K562 (cell line): Measurements from ENCODE around the gene IL1RL1. TPM values are rescaled to one million over a fixed set of nuclear protein-coding genes. Genes with fewer than 3 reads are reported as not detected.

Experiments used
- CEBPB ChIP-seq: fragments of 450-650 bp; IDR thresholded peaks from 2 replicates; pipeline ENCODE4 v1.6.1; 2016; ENCODE audit warnings: missing genetic modification characterization, missing compliant biosample characterization
- CHD4 ChIP-seq: fragments of 200-600 bp; sonication (generic); IDR thresholded peaks from 3 replicates; pipeline ENCODE4 v1.6.1; 2012; ENCODE audit warnings: low read depth, mild to moderate bottlenecking, mixed read lengths, low read length, inconsistent platforms; ENCODE audit not compliant: insufficient read depth, insufficient replicate concordance, poor library complexity, severe bottlenecking
- GATAD2A ChIP-seq: fragments of 450-650 bp; IDR thresholded peaks from 2 replicates; pipeline ENCODE4 v1.6.1; 2017
- NFE2L1 ChIP-seq: fragments of 450-650 bp; IDR thresholded peaks from 2 replicates; pipeline ENCODE4 v1.6.1; 2016; ENCODE audit warnings: missing genetic modification characterization, low read depth, mild to moderate bottlenecking, missing compliant biosample characterization, moderate library complexity, borderline replicate concordance
- SIN3A ChIP-seq, 2 experiments: fragments of 150-350 bp in 1 of 2; IDR thresholded peaks; 2 replicates each; pipeline ENCODE4 v1.6.1; 2011 to 2016; ENCODE audit warnings: borderline replicate concordance in 2 of 2, low read depth in 2 of 2, low read length in 2 of 2, mild to moderate bottlenecking in 2 of 2, moderate library complexity in 2 of 2; ENCODE audit not compliant: control insufficient read depth in 1 of 2
- SRF ChIP-seq, 2 experiments: fragments of 250-450, 450-650 bp in 1 of 2; sonication (Bioruptor Pico) in 1 of 2; sonication (generic) in 1 of 2; formaldehyde crosslinking; IDR thresholded peaks; 2 replicates each; pipeline versions ENCODE4 v1.5.0 to v1.5.1; 2020 to 2022; ENCODE audit warnings: mild to moderate bottlenecking in 1 of 2, missing genetic modification reagents in 1 of 2
- TBP ChIP-seq: optimal IDR thresholded peaks from 2 replicates; pipeline ENCODE3; 2011; ENCODE audit warnings: low read depth, low read length, improper control_type of control experiment
- U2AF2 ChIP-seq: fragments of 200-400 bp; formaldehyde crosslinking; optimal IDR thresholded peaks from 2 replicates; pipeline ENCODE3; 2017; ENCODE audit warnings: low read depth, mild to moderate bottlenecking, low read length
- ZNF263 ChIP-seq: sonication (generic); formaldehyde crosslinking; IDR thresholded peaks from 2 replicates; pipeline ENCODE4 v1.8.0; 2022; ENCODE audit warnings: mild to moderate bottlenecking, missing genetic modification reagents, borderline replicate concordance
- ZNF41 ChIP-seq: fragments of 250-450 bp; sonication (Bioruptor Pico); conservative IDR thresholded peaks from 2 replicates; pipeline ENCODE4 v1.4.0; 2020; ENCODE audit warnings: mild to moderate bottlenecking
- polyA plus RNA-seq, 8 experiments: library from polyadenylated mRNA; depleted of rRNA in 4 of 8; stranded (reverse) in 5 of 8; unstranded in 3 of 8; fragments of >200 nt; fragmentation: Nextera tagmentation in 2 of 8; fragmentation: Illumina TruSeq in 1 of 8; extraction: Ambion mirVana in 2 of 8; extraction: Trizol in 1 of 8; gene quantifications; 2 replicates each; pipeline versions ENCODE4 v1.2.1 to v1.2.3, GENCODE V29; 2011 to 2014; ENCODE audit warnings: inconsistent platforms in 1 of 8, missing spikeins in 1 of 8
- total RNA-seq, 7 experiments: library from RNA; depleted of rRNA in 6 of 7; stranded (reverse); fragments of >200 nt in 6 of 7; fragmentation: Illumina TruSeq in 2 of 7; extraction: Trizol in 2 of 7; gene quantifications; 2 replicates each; pipeline versions ENCODE4 v1.2.1 to v1.2.3, GENCODE V29; 2011 to 2021; ENCODE audit warnings: low replicate concordance in 1 of 7
- TF ChIP-seq, protein P1 (sequence below): fragments of 250-450 bp; sonication (Bioruptor Pico); IDR thresholded peaks from 2 replicates; pipeline ENCODE4 v1.8.0; 2021; ENCODE audit warnings: moderate library complexity, mild to moderate bottlenecking, inconsistent platforms
- TF ChIP-seq, protein P2 (sequence below): fragments of 450-650 bp; IDR thresholded peaks from 2 replicates; pipeline ENCODE4 v1.6.1; 2016
- TF ChIP-seq, protein P3 (sequence below): fragments of 450-650 bp; IDR thresholded peaks from 2 replicates; pipeline ENCODE4 v1.6.1; 2016; ENCODE audit warnings: mild to moderate bottlenecking
- TF ChIP-seq, protein P4 (sequence below): fragments of 450-650 bp; IDR thresholded peaks from 2 replicates; pipeline ENCODE4 v1.6.1; 2016; ENCODE audit warnings: low read depth

The IL1RL1 gene
- total and polyA plus RNA-seq, 9 of the 15 experiments (the other 6 are each of a cell fraction or from before 2014, with no cell fraction given) = 0.06 to 3.3 (median 0.59) TPM

DNA sequence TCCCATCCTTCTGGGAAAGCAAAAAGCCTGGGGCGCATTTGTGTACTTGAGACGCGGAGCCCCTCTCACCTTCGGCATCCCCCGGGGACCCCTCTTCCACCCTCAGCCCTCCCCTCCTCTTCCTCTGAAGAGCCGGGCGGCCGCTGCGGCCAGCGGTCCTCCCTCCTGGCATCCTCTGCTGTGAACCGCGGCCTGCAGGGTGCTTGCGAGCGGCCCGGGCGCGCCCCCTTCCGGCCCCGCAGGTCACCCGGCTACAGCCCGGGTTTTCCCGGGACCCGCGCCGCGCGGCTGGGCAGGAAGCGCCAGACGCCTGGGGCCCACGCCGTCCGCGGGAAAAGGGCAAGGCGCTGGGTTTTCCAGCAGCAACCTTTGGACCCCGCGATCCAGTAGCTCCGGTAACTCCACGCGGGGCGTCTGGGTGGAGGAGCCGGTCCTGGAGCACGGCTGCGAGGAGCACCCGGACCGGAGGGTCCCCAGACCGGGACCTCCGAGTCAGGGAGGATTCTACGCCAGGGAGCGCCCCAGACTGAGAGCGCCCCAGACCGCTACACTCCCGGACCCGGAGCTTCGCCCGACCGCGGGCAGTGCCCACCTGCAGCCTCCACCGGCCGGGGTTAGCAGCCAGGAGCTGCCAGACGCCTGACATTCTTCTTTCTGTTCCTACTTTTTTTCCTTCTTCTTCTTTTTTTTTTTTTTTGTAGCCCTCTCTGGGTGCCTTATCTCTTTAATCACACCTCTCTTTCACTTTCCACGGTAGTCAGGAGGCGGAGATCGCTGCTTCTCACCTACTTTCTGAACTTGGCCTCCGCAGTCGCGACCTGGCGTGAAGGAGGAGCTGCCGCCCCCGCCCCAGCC lies 44.4 kb downstream of the IL1RL1 start, which contains the start of gene IL18R1 (continued):
- TF ChIP-seq, protein P1, sequence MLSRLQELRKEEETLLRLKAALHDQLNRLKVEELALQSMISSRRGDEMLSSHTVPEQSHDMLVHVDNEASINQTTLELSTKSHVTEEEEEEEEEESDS (CRISPR knock-in tag) = no peak
- no peak for TF ChIP-seq ZNF41 (CRISPR knock-in tag)
- TF ChIP-seq GATAD2A = no peak
- TF ChIP-seq, protein P2, sequence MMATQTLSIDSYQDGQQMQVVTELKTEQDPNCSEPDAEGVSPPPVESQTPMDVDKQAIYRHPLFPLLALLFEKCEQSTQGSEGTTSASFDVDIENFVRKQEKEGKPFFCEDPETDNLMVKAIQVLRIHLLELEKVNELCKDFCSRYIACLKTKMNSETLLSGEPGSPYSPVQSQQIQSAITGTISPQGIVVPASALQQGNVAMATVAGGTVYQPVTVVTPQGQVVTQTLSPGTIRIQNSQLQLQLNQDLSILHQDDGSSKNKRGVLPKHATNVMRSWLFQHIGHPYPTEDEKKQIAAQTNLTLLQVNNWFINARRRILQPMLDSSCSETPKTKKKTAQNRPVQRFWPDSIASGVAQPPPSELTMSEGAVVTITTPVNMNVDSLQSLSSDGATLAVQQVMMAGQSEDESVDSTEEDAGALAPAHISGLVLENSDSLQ = no peak
- no peak for TF ChIP-seq NFE2L1 (tag)
- no peak for TF ChIP-seq CEBPB (tag)
- TF ChIP-seq CHD4 = no peak
- TF ChIP-seq, protein P3, sequence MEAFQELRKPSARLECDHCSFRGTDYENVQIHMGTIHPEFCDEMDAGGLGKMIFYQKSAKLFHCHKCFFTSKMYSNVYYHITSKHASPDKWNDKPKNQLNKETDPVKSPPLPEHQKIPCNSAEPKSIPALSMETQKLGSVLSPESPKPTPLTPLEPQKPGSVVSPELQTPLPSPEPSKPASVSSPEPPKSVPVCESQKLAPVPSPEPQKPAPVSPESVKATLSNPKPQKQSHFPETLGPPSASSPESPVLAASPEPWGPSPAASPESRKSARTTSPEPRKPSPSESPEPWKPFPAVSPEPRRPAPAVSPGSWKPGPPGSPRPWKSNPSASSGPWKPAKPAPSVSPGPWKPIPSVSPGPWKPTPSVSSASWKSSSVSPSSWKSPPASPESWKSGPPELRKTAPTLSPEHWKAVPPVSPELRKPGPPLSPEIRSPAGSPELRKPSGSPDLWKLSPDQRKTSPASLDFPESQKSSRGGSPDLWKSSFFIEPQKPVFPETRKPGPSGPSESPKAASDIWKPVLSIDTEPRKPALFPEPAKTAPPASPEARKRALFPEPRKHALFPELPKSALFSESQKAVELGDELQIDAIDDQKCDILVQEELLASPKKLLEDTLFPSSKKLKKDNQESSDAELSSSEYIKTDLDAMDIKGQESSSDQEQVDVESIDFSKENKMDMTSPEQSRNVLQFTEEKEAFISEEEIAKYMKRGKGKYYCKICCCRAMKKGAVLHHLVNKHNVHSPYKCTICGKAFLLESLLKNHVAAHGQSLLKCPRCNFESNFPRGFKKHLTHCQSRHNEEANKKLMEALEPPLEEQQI = no peak
- no peak for TF ChIP-seq SRF (CRISPR knock-in tag; IDR thresholded peaks at IDR 0.05)
- TF ChIP-seq, protein P4, sequence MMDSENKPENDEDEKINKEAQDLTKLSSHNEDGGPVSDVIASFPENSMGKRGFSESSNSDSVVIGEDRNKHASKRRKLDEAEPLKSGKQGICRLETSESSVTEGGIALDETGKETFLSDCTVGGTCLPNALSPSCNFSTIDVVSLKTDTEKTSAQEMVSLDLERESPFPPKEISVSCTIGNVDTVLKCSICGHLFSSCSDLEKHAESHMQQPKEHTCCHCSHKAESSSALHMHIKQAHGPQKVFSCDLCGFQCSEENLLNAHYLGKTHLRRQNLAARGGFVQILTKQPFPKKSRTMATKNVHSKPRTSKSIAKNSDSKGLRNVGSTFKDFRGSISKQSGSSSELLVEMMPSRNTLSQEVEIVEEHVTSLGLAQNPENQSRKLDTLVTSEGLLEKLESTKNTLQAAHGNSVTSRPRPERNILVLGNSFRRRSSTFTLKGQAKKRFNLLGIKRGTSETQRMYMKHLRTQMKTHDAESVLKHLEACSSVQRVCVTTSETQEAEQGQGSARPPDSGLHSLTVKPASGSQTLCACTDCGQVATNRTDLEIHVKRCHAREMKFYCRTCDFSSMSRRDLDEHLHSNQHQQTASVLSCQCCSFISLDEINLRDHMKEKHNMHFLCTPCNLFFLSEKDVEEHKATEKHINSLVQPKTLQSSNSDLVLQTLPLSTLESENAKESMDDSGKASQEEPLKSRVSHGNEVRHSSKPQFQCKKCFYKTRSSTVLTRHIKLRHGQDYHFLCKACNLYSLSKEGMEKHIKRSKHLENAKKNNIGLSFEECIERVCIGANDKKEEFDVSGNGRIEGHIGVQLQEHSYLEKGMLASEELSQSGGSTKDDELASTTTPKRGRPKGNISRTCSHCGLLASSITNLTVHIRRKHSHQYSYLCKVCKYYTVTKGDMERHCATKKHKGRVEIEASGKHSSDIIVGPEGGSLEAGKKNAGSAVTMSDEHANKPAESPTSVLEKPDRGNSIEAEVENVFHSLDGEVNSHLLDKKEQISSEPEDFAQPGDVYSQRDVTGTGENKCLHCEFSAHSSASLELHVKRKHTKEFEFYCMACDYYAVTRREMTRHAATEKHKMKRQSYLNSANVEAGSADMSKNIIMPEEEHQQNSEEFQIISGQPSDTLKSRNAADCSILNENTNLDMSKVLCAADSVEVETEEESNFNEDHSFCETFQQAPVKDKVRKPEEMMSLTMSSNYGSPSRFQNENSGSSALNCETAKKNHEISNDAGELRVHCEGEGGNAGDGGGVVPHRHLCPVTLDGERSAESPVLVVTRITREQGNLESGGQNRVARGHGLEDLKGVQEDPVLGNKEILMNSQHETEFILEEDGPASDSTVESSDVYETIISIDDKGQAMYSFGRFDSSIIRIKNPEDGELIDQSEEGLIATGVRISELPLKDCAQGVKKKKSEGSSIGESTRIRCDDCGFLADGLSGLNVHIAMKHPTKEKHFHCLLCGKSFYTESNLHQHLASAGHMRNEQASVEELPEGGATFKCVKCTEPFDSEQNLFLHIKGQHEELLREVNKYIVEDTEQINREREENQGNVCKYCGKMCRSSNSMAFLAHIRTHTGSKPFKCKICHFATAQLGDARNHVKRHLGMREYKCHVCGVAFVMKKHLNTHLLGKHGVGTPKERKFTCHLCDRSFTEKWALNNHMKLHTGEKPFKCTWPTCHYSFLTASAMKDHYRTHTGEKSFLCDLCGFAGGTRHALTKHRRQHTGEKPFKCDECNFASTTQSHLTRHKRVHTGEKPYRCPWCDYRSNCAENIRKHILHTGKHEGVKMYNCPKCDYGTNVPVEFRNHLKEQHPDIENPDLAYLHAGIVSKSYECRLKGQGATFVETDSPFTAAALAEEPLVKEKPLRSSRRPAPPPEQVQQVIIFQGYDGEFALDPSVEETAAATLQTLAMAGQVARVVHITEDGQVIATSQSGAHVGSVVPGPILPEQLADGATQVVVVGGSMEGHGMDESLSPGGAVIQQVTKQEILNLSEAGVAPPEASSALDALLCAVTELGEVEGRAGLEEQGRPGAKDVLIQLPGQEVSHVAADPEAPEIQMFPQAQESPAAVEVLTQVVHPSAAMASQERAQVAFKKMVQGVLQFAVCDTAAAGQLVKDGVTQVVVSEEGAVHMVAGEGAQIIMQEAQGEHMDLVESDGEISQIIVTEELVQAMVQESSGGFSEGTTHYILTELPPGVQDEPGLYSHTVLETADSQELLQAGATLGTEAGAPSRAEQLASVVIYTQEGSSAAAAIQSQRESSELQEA = no peak
- peak; percentile 94 for TF ChIP-seq ZNF263 (CRISPR knock-in tag)
- TF ChIP-seq SIN3A (IDR thresholded peaks at IDR 0.05; ENCODE audit: borderline replicate concordance in 2 of 2, control insufficient read depth in 1 of 2, low read depth in 2 of 2, low read length in 2 of 2) = no peak
- no peak for TF ChIP-seq U2AF2
- TF ChIP-seq TBP = no peak
